ENCODE results near the gene ARL5B.

ARL5B gene

DNA sequence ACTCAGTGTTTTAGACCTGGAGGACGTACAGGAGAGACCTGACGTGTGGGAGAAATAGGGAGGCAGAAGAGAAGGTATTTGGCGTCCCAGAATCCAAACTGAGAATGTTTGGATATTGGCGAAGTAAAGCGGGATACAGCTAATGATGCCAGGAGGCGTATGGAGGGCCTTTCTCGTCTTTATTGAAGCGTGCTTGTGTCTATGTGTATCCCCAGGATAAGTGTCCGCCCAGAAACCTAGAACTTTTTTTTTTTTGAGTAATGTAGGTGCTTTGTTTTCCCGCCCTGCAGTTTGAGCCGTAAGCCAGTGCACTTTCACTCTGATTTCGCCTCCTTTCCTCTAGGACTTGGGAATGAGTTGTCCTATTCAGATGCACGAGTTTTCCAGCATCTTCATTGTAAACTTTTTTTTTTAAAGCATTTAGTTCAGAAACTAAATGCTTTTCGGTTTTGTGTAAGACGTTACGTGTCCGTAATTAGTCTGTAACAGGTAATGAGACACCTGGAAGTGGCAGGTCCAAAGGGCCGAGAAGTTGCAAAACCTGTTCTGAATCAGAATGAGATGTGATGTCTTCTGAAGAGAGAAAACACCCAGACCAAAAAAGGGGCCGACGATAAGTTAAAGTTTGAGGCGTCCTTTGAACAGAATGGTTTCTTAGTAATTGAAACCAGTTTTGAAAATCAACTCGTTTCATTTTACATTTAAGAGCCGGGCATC, 746 bp downstream of the ARL5B start:
- DNase-seq, result no peak

- DNase-seq, result no peak
Observed at GRCh38 chr10:18660816-18661431, 1.7 kb downstream of the ARL5B start.

- DNase-seq, result no peak
Observed at GRCh38 chr10:18664841-18665478, 5.7 kb downstream of the ARL5B start.

DNA sequence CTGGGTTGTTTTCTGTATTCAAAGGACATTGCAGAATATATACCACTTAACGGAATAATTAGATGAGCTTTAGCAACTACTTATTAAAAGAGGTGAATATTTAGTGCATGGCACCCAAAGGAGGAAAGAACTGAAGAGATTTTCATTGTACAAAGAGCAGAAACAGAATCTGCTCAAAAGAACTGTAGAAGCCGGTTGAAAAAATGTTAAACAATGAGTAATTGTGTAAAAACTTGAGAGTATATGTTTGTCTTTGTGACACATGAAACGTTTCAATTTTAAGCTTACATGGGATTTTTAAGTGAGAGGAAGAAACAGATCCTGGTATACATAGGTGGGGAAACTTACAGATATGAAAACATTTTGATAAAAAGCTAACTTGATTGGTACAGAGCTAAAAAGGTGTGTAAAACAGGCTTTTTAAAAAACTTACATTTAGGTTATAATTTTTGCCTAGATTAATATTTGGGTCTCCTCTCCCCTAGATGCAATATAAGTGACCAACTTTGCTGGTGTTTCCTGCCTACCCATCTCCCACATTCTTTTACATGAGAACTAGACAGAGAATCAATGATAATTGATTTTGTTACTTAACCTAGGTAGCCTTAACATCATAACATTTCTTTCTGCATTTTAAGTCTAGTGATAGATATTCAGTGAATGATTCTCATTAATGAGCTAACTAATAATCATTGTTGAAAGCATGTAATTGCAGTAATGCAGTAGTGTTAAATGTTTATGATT, 6.8 kb downstream of the ARL5B start:
- DNase-seq, result no peak

- no peak for DNase-seq
Observed at GRCh38 chr10:18666810-18667209, 7.6 kb downstream of the ARL5B start.

- no peak for DNase-seq
Observed at GRCh38 chr10:18668026-18668425, 8.8 kb downstream of the ARL5B start.

- DNase-seq, result no peak
Observed at GRCh38 chr10:18675086-18675801, 16.0 kb downstream of the ARL5B start.

- no peak for DNase-seq
Observed at GRCh38 chr10:18680754-18681153, 21.5 kb downstream of the ARL5B start.

- DNase-seq, result no peak
Observed at GRCh38 chr10:18681366-18681765, 22.1 kb downstream of the ARL5B start.

DNA sequence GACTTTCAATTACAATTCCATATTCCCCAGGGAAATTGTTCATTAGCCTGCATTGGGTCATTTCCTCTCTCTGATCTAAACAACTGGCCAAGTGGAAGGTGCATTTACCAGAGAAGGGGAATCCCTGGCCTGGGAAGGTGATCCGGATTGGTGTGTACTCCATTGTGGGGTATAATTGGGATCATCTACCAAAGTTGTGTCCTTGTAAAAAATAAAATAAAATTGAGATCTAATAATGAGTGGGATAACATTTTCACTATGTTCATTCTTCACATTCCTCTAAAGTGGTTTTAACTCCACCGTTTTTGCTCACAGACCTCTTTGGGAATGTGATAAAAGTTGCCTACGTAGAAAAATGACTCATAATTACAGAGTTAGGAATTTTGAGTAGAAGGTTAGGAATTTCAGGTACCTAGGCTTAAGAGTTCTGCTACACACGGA, 22.8 kb downstream of the ARL5B start:
- DNase-seq, result no peak

GRCh38 chr10:18683427-18683826, 24.2 kb downstream of the ARL5B start:
- no peak for DNase-seq

GRCh38 chr10:18684416-18684815, 25.2 kb downstream of the ARL5B start:
- DNase-seq, result no peak

DNA sequence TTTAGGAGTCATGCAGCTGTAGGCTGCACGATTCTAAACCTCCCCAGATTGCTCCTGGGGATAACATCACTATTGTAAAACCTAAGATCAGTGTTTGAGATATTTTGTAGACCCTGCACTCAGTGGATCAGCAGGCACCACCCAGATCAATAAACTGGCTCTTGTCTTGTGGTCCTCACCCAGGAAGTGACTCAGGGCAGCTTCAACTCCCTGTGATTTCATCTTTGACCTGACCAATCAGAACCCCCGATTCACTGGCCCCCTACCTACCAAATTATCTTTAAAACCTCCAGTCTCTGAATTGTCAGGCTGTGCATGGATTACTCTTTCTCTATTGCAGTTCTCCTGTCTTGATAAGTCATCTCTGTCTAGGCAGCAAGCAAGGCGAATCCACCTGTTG, 25.7 kb downstream of the ARL5B start:
- no peak for DNase-seq

DNA sequence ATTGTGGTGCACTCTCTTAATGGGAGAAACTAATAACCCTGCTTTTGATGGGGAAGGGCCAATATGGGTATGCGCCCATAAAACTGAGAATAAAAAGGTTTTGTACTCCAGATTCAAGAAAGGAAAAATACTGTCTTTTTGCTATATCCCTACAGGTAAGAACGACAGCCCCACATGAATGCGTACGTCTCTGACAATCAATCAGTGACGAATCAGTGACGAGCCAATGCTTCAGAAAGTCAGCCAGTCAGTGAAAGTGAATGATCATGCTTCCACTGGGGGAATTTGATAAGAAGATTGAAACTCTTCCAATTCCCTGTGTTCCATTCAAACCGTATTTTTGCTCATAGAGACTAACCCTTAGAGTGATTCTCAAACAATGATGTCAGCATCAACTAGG, 26.3 kb downstream of the ARL5B start:
- no peak for DNase-seq

GRCh38 chr10:18687195-18687594, 28.0 kb downstream of the ARL5B start:
- DNase-seq, result no peak

GRCh38 chr10:18687706-18688105, 28.5 kb downstream of the ARL5B start:
- DNase-seq, result no peak

DNA sequence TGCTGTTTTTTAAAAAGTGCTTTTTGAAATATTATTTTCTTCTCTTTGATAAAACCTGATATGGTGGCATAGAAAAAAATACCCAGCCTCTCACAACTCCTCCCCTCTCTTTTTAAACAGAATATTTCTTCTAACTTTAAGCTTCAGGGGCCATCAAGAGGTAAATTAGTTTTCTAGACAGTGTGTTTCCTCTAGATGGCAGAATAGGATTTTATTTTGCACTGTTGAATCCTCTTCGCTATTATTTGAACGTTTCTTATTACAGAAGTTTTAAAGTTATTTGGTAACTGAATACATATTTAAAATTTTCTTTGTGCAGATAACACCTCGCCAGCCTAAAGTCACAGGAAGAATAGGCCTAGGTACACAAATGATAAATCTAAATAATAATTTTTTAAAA, 30.3 kb downstream of the ARL5B start:
- no peak for DNase-seq

DNA sequence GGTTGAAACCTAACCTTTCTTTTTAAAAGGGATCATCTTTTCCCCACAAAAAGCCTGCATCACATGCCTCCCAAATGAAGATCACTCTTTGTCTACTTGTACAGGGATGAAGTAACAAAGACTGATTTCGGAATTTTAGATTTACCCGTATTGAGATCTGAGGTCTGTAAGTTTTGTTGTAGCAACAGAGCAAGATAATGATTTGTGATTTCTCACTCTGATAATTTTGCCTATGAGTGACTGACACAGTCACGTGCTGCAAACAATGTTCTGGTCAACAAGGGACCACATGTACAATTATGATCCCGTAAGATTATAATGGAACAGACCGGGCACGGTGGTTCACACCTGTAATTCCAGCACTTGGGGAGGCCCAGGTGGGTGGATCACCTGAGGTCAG, 31.3 kb downstream of the ARL5B start:
- DNase-seq, result no peak

- DNase-seq, result no peak
Observed at GRCh38 chr10:18699849-18700840, 40.9 kb downstream of the ARL5B start.

DNA sequence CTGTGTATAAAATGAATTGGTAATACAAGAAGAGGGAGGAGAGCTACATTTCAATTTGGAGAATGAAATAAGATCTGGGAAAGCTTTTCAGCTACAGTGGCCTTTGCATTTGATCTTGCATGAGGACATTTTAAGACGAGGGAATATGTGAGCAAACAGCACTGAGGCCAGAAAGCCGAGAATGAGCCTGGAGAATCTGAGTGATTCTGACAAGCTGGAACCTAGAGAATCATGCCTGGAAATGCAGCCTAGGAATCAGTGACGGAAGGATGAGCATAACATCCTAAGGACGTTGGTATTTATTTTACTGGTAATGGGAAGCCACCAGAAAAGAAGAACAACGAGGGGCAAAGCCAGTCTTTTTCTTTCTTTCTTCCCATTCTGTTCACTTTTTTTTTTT, 44.3 kb downstream of the ARL5B start:
- DNase-seq, result no peak

DNA sequence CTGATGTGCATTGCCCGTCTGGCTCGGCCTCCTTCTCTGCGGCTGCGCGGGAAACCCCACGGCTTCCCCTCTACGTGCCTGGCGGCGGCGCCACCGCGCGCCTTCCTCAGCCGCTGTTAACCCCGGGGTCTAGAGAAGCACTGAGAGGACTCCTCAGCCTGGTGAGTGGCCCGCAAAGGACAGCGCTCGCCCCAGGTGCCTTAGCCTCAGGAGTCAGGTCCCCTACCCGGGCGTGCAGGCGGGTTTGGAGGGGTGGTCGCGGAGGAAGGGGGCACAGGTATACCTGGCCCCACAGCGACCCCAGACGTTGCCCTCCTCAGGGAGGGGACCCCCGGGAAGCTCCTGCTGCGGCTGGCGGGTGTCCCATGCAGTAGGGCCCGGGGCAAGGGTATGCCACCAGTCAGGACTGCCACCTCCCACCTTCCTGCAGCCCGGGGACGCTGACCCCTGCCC, 51.0 kb downstream of the ARL5B start:
- DNase-seq, result no peak

GRCh38 chr10:18713077-18713476, 53.8 kb downstream of the ARL5B start:
- no peak for DNase-seq

All from NCI-H1417 treated with DMSO at 0.1 percent for 48 hours (cell line).